Hematopoietic multipotent progenitor cell treated with erythropoietin and hydrocortisone succinate and interleukin-3 and kit ligand, for 17 days (in vitro differentiated cells): ENCODE measurements around the gene EIF4EBP3.

Source experiments
- DNase-seq: peaks from one replicate; pipeline ENCODE4 v3.0.0-alpha.2; 2015; ENCODE audit warnings: low spot score

Gene EIF4EBP3

GRCh38 chr5:140547508-140548299 is at the start of gene EIF4EBP3:
TSS of gene EIF4EBP3 (plus strand) at chr5:140547662. CDS start at chr5:140547738, 76 bp downstream.
- DNase-seq: peak; percentile 96

GRCh38 chr5:140497897-140498296 is 49.6 kb upstream of the EIF4EBP3 start:
- DNase-seq: no peak

DNA sequence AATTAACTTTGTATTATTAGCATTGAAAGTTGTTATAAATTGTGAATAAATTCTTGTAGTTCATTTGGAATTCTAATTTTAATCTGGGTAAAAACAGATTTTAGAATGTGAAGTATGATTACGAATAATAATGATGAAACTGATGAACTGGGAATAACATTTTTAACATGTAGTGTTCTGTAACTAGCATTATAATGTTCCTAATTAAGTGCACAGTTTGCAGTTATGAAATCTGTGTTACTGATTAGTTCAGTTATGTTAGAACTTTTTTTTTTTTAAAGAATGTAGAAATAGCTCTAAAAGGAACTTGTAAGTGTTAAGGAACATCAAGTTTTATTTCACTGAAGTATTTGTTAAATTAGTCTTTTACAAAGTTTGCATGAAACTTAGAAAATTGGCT is 48.9 kb upstream of the EIF4EBP3 start:
- no peak for DNase-seq

DNA sequence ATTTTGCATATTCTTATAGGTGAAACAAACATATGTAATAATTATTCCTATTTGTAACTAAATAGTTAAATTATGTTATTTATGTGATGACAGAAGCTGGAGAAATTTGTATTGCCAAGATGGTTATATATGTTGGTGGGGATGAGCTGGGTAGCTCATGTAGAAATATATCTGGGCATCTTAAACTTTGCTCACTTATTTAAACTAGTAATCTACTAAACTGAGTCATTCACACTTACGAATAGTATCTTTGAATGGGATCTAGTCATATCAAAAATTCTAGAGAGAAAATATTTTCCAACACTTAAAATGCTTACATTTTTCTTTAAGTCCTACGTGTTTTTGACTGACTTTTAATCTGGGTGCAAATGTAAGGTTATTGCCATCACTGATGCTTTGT is 44.6 kb upstream of the EIF4EBP3 start:
- no peak for DNase-seq

DNA sequence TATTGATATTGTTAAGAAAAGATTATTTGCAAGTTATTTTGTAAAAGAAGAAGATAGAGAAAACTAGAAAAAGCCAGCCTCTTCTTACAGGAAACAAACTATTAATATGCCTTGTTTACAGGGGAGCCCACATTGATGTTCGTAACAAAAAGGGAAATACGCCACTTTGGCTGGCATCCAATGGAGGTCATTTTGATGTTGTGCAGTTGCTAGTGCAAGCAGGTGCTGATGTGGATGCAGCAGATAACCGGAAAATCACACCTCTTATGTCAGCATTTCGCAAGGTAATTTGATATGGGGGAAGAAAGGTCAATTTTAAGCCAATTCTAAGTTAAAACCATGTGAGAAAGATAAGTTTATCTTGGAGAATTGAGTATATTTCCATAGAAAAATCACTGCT is 37.6 kb upstream of the EIF4EBP3 start:
- DNase-seq: no peak

GRCh38 chr5:140513124-140513523 is 34.3 kb upstream of the EIF4EBP3 start:
- DNase-seq: no peak

- no peak for DNase-seq
These were observed 23.5 kb upstream of the EIF4EBP3 start for GRCh38 chr5:140524003-140524402.

DNA sequence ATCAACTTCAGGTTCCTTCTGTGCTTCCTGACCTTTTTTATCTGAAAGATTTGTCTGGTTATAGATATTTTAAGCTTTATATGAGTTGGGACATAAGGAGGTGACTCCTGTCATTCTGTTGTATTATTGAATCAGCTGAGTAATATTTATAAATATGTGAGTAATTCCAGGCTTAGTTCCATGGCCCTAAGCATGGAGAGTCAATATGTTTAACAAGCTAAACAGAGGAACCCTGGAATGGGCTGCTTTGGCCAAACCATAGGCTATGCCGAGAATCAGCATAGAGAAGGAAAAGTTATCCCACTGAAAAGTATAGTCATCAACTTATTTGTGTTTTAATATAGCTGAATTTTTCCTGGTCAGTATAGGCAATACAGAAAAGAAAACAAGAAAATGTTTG is 7.2 kb upstream of the EIF4EBP3 start:
- no peak for DNase-seq

DNA sequence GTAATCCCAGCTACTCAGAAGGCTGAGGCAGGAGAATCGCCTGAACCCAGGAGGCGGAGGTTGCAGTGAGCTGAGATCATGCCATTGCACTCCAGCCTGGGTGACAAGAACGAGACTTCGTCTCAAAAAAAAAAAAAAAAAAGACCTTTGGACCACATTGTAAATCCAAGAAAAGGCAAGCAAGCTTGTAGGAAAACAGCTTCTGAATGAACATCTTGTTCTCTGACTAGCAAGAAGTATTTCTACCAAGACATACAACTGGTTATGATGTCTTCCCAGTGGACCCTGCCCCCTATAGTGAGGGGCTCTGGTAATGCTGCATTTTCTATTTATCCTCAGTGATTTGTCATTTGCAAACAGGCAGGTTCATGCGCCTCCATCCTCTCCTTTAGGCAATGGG is 4.5 kb upstream of the EIF4EBP3 start:
- no peak for DNase-seq

DNA sequence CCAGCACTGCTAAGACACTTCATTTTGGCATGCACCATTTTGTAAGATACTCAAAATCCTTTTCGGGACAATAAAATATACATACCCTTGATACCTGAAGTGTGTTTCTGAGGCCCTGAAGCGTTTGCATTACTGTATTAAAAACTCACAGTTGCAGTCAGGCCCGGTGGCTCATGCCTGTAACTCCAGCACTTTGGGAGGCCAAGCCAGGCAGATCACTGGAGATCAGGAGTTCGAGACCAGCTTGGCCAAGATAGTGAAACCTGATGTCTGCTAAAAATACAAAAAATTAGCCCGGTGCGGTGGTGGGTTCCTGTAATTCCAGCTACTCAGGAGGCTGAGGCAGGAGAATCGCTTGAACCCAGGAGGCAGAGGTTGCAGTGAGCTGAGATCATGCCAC is 2.5 kb upstream of the EIF4EBP3 start:
- DNase-seq: no peak

GRCh38 chr5:140545606-140546005 is 1.9 kb upstream of the EIF4EBP3 start:
- no peak for DNase-seq

DNA sequence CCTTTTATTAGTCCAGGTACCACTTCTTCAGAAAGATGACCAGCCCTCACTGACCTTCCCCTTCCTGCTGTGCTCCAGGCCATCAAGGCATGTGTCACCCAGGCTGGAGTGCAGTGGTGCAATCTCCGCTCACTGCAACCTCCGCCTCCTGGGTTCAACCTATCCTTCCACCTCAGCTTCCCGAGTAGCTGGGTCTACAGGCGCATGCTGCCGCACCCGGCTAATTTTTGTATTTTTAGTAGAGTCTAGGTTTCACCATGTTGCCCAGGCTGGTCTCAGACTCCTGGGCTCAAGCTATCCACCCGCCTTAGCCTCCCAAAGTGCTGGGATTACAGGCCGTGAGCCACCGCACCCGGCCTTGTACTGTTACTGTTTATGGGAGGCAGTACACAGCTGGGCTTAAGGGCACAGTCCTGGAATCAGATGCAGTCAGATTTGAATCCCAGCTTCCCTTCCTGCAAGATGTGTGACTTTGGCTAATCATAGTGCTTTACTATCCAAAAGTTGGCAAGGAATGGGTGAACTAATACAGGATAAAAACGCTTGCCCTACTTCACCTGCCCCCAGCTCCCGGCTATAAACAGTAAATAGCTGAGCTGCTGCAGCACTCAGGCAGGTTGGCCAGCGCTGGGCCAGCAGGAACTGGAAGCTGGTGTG is 483 bp upstream of the EIF4EBP3 start:
- no peak for DNase-seq

DNA sequence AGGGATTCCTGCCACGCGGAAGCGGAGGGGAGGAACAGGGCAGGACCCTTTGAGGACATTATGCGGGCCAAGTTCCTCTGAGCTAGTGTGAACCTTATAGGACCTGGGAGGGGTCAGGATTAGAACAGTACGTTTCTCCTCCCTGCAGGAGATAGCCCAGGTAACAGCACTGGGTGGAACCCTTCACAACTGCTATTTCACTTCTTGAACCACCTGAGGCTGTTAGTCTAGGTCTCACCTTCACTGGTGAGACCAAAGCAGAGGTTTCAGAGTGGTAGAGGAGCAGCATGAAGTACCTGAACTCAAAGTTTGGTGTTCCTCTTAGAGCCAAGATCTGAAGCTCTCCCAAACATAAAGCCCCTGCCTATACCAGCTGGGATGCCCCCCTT is 832 bp downstream of the EIF4EBP3 start:
- DNase-seq: no peak

DNA sequence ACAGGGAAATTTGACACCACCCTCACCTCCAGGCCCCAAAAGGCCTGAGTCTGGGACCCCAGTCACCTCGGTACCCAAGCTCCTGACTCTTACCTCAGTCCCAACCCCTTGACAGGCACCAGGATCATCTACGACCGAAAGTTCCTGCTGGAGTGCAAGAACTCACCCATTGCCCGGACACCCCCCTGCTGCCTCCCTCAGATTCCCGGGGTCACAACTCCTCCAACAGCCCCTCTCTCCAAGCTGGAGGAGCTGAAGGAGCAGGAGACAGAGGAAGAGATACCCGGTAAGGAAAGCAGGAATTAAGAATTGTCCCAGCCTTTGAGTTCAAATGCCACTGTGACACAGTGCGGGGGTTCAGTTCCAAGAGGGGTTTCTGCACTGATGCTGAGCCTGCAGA is 1.3 kb downstream of the EIF4EBP3 start:
- DNase-seq: no peak

GRCh38 chr5:140549237-140550144 is 2.0 kb downstream of the EIF4EBP3 start:
- peak; percentile 76 for DNase-seq

- DNase-seq: no peak
These were observed 3.0 kb downstream of the EIF4EBP3 start for GRCh38 chr5:140550147-140551079.

DNA sequence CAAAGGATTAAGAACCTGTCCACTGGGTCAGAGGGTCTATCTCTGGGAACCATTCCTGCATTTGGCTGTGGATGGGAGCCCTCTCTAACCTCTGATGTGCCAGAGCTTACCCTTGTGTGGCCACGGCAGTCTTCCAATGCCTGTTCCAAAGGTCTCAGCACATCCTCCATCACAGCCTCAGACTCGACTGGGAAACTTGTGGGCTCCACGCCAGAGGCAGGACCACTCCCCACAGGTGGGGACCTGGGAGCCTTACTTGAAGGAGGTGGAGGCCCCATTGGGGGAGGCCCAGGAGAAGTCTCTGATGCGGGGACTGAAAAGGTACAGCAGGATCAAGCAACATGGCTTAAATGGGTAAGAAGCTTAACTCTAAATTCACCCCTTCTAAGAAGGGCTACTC is 4.4 kb downstream of the EIF4EBP3 start:
- DNase-seq: no peak

DNA sequence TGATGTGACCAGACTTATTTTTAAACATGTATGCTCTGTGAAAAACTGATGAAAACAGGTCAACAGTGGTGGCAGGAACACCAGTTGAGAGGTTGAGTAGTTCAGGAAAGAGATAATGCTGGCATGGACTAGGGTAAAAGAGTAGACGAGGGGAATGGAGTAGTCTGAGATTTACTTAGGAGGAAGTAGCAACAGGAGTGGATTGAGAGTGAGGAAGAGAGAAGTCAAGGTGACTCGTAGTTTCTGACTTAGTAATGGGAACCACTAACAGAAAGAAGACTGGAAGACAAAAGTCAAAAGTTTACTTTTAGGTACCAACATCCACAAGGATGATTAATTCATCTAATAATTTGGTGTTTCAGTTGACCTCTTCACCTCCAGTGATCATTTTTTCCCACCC is 6.2 kb downstream of the EIF4EBP3 start:
- DNase-seq: peak; percentile 30

- peak; percentile 67 for DNase-seq
These were observed 7.0 kb downstream of the EIF4EBP3 start for GRCh38 chr5:140554454-140554853.

- peak; percentile 49 for DNase-seq
These were observed 8.4 kb downstream of the EIF4EBP3 start for GRCh38 chr5:140555747-140556312.

DNA sequence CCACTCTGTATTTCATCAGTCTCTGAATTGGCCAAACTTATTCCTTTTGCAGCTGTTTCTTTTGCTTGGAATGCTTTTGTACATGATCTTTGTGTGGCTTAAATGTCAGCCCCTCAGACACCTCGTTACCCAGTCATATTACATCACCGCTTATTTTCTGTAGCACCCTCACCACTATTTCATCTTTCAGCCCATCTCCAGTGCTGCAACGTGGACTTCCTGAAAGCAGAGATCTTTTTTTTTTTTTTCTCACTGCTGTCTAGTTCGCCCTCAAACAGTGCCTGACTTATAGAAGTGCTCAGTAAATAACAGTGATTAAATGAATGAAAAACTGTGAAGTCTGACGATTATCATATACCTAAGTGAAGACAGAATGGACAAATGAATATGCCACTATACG is 9.0 kb downstream of the EIF4EBP3 start:
- DNase-seq: no peak
